WTC11 (cell line): Measurements from ENCODE around the gene GNPTG. TPM values are rescaled to one million over a fixed set of nuclear protein-coding genes. Genes with fewer than 3 reads are reported as not detected.

ENCODE experiments used
- ATAC-seq: fragments of 200-7000 bp; cut with Tn5 transposase; 2 replicates; pipeline ENCODE4 v1.10.0; 2021; ENCODE audit warnings: mild to moderate bottlenecking, moderate library complexity
- CTCF ChIA-PET: fragments of 300-600 bp; sonication (Branson Sonifier 250); formaldehyde crosslinking; loops from one replicate; lab custom pipeline; 2021; ENCODE audit warnings: antibody characterized with exemption; lab: Charles Lee
- POLR2A ChIA-PET: fragments of 350-600 bp; sonication (Branson Sonifier 250); formaldehyde crosslinking; loops from one replicate; lab custom pipeline; 2021; ENCODE audit warnings: antibody characterized with exemption; lab: Charles Lee
- DNase-seq: peaks from one replicate; pipeline ENCODE4 v3.0.0; 2021; ENCODE audit warnings: low spot score
- H3K27ac Mint-ChIP-seq: 2 replicates; pipeline ENCODE4 v1.8.0; 2021; ENCODE audit warnings: mixed read lengths
- H3K27me3 Mint-ChIP-seq: 2 replicates; pipeline ENCODE4 v1.8.0; 2021; ENCODE audit warnings: low read depth, mild to moderate bottlenecking, moderate library complexity, mixed read lengths
- H3K36me3 Mint-ChIP-seq: 2 replicates; pipeline ENCODE4 v1.8.0; 2021; ENCODE audit warnings: mixed read lengths
- H3K4me1 Mint-ChIP-seq: 2 replicates; pipeline ENCODE4 v1.8.0; 2022; ENCODE audit warnings: mixed read lengths
- H3K4me3 Mint-ChIP-seq: 2 replicates; pipeline ENCODE4 v1.8.0; 2021; ENCODE audit warnings: mild to moderate bottlenecking, moderate library complexity, mixed read lengths
- H3K9me3 Mint-ChIP-seq: 2 replicates; pipeline ENCODE4 v1.8.0; 2021; ENCODE audit warnings: mixed read lengths
- CBFB ChIP-seq: sonication (generic); formaldehyde crosslinking; IDR thresholded peaks from 2 replicates; pipeline ENCODE4 v1.8.1; 2022; ENCODE audit warnings: mild to moderate bottlenecking, low read depth, missing genetic modification reagents
- ETV6 ChIP-seq: sonication (generic); formaldehyde crosslinking; IDR thresholded peaks from 2 replicates; pipeline ENCODE4 v1.8.1; 2022; ENCODE audit warnings: mild to moderate bottlenecking, missing genetic modification reagents
- FOXK1 ChIP-seq: sonication (generic); formaldehyde crosslinking; IDR thresholded peaks from 2 replicates; pipeline ENCODE4 v1.8.0; 2022; ENCODE audit warnings: mild to moderate bottlenecking, moderate library complexity, missing genetic modification reagents
- HMGXB4 ChIP-seq: sonication (generic); formaldehyde crosslinking; IDR thresholded peaks from 2 replicates; pipeline ENCODE4 v1.8.1; 2023; ENCODE audit warnings: mild to moderate bottlenecking, moderate library complexity, missing genetic modification reagents
- IRF2 ChIP-seq: sonication (generic); formaldehyde crosslinking; IDR thresholded peaks from 2 replicates; pipeline ENCODE4 v1.8.0; 2022; ENCODE audit warnings: low read depth, missing genetic modification reagents, borderline replicate concordance
- JUN ChIP-seq: sonication (generic); formaldehyde crosslinking; IDR thresholded peaks from 2 replicates; pipeline ENCODE4 v1.8.0; 2023; ENCODE audit warnings: mild to moderate bottlenecking, missing genetic modification reagents
- MYBL2 ChIP-seq: sonication (generic); formaldehyde crosslinking; IDR thresholded peaks from 2 replicates; pipeline ENCODE4 v1.8.1; 2023; ENCODE audit warnings: mild to moderate bottlenecking, moderate library complexity, missing genetic modification reagents
- NFE2L1 ChIP-seq: sonication (generic); formaldehyde crosslinking; IDR thresholded peaks from 2 replicates; pipeline ENCODE4 v1.8.1; 2023; ENCODE audit warnings: missing genetic modification reagents
- SMAD3 ChIP-seq: sonication (generic); formaldehyde crosslinking; IDR thresholded peaks from 2 replicates; pipeline ENCODE4 v1.8.0; 2022; ENCODE audit warnings: missing genetic modification reagents, mild to moderate bottlenecking, borderline replicate concordance
- SP1 ChIP-seq: sonication (generic); formaldehyde crosslinking; conservative IDR thresholded peaks from 2 replicates; pipeline ENCODE4 v1.8.1; 2022; ENCODE audit warnings: missing genetic modification reagents
- USF2 ChIP-seq: sonication (generic); formaldehyde crosslinking; IDR thresholded peaks from 2 replicates; pipeline ENCODE4 v1.8.1; 2023; ENCODE audit warnings: mild to moderate bottlenecking, missing genetic modification reagents, moderate library complexity
- ZNF317 ChIP-seq: sonication (generic); formaldehyde crosslinking; IDR thresholded peaks from 2 replicates; pipeline ENCODE4 v1.8.1; 2023; ENCODE audit warnings: low read depth, mild to moderate bottlenecking, moderate library complexity, missing genetic modification reagents, borderline replicate concordance
- ZNF396 ChIP-seq: fragments of 250-450 bp; sonication (Bioruptor Pico); IDR thresholded peaks from 2 replicates; pipeline ENCODE4 v1.8.0; 2021; ENCODE audit warnings: mild to moderate bottlenecking, moderate library complexity, borderline replicate concordance
- ZNF416 ChIP-seq: fragments of 250-450 bp; sonication (Bioruptor Pico); IDR thresholded peaks from 2 replicates; pipeline ENCODE4 v1.9.0; 2021; ENCODE audit warnings: mild to moderate bottlenecking, inconsistent platforms
- ZNF423 ChIP-seq: fragments of 250-450 bp; sonication (Bioruptor Pico); IDR thresholded peaks from 2 replicates; pipeline ENCODE4 v2.1.2; 2022; ENCODE audit warnings: mild to moderate bottlenecking, moderate library complexity
- ZSCAN18 ChIP-seq: fragments of 250-450 bp; sonication (Bioruptor Pico); IDR thresholded peaks from 2 replicates; pipeline ENCODE4 v2.1.2; 2022; ENCODE audit warnings: mild to moderate bottlenecking, moderate library complexity
- total RNA-seq: library from RNA; stranded (reverse); gene quantifications from 3 replicates; pipeline ENCODE4 v1.2.3, GENCODE V29; 2021
- TF ChIP-seq, protein P1 (sequence below): sonication (generic); formaldehyde crosslinking; IDR thresholded peaks from 2 replicates; pipeline ENCODE4 v1.8.0; 2022; ENCODE audit warnings: mild to moderate bottlenecking, missing genetic modification reagents
- TF ChIP-seq, protein P2 (sequence below): sonication (generic); formaldehyde crosslinking; IDR thresholded peaks from 2 replicates; pipeline ENCODE4 v1.8.1; 2022; ENCODE audit warnings: low read depth, mild to moderate bottlenecking, moderate library complexity, missing genetic modification reagents, borderline replicate concordance
- TF ChIP-seq, protein P3 (sequence below): fragments of 250-450 bp; sonication (Bioruptor Pico); IDR thresholded peaks from 2 replicates; pipeline ENCODE4 v1.8.0; 2021; ENCODE audit warnings: mild to moderate bottlenecking
- TF ChIP-seq, protein P4 (sequence below): sonication (generic); formaldehyde crosslinking; IDR thresholded peaks from 2 replicates; pipeline ENCODE4 v1.8.1; 2023; ENCODE audit warnings: mild to moderate bottlenecking, missing genetic modification reagents
- TF ChIP-seq, protein P5 (sequence below): sonication (generic); formaldehyde crosslinking; conservative IDR thresholded peaks from 2 replicates; pipeline ENCODE4 v1.8.1; 2023; ENCODE audit warnings: mild to moderate bottlenecking, low read depth, missing genetic modification reagents, moderate library complexity

GNPTG gene
- total RNA-seq, 1 experiment from 2014 or later = 35.9 TPM

DNA sequence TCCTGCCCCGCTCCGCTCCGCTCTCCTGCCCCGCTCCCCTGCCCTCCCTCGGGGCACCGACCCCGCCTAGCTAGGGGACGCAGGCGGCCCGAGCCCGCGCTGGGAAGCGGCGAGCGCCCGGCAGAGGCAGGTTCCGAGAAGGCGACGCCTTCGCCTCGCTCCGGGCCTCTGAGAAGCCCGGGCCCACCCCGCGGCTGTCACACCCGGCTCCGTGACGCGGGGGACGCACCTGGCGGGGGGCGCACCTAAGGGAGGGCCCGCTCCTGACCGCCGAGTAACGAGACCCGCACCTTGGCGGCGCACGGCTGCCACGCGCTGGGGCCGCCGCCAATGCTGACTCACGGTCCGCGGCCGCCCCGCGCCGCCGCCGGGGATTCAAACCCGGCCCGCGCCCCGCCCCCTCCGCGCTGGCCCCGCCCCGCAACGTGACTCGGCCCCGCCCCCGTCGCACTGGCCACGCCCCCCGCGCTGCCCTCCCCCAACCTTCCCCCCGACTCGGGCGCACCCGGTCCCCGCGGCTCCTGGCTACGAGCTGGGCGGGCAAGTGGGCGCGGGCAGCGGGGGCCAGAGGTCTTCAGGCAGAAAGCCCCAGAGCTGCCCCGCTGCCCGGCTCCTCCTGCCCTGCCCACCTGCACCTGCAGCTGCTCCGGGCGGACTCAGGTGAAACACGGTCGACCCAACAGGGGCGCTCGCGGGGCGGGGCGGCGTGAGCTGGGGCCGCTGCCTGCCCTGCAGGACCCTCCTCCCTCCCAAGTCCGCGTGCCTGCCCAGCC, 27.8 kb downstream of the GNPTG start:
- DNase-seq (peak; percentile 79), ATAC-seq (peak; percentile 78)
- peaks cover 18% of the 10 kb centered on the region for H3K4me1 Mint-ChIP-seq
- no peaks in the 10 kb centered on the region for H3K27me3 Mint-ChIP-seq
- peaks cover 2% of the 10 kb centered on the region; the same call in 1 of the 2 replicates for H3K36me3 Mint-ChIP-seq
- peak; percentile 68 for TF ChIP-seq JUN (CRISPR knock-in tag)
- no peak for TF ChIP-seq IRF2 (CRISPR knock-in tag)
- peak; percentile 18; the same call in 1 of the 2 replicates for TF ChIP-seq ZNF423 (CRISPR knock-in tag)
- no peak for TF ChIP-seq ZNF396 (CRISPR knock-in tag)
- TF ChIP-seq, protein P1, sequence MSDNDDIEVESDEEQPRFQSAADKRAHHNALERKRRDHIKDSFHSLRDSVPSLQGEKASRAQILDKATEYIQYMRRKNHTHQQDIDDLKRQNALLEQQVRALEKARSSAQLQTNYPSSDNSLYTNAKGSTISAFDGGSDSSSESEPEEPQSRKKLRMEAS (CRISPR knock-in tag) = peak; percentile 68; the same call in 1 of the 2 replicates
- TF ChIP-seq FOXK1 (CRISPR knock-in tag) = peak; percentile 21; the same call in 1 of the 2 replicates
- 0 out of 2 replicates have a peak, but pooled peaks have one; percentile 27 for TF ChIP-seq CBFB (CRISPR knock-in tag)
- TF ChIP-seq HMGXB4 = peak; percentile 57
- 0 out of 2 replicates have a peak, but pooled peaks have one; percentile 22 for TF ChIP-seq ZNF317 (CRISPR knock-in tag)
- peak; percentile 81; the same call in 1 of the 2 replicates for TF ChIP-seq NFE2L1
- 0 out of 2 replicates have a peak, but pooled peaks have one; percentile 37 for TF ChIP-seq SMAD3 (CRISPR knock-in tag)
- peak; percentile 46 for TF ChIP-seq USF2 (CRISPR knock-in tag)
- 0 out of 2 replicates have a peak, but pooled peaks have one; percentile 17 for TF ChIP-seq MYBL2 (CRISPR knock-in tag)
- TF ChIP-seq, protein P2, sequence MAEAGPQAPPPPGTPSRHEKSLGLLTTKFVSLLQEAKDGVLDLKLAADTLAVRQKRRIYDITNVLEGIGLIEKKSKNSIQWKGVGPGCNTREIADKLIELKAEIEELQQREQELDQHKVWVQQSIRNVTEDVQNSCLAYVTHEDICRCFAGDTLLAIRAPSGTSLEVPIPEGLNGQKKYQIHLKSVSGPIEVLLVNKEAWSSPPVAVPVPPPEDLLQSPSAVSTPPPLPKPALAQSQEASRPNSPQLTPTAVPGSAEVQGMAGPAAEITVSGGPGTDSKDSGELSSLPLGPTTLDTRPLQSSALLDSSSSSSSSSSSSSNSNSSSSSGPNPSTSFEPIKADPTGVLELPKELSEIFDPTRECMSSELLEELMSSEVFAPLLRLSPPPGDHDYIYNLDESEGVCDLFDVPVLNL (CRISPR knock-in tag) = no peak
- TF ChIP-seq ZNF416 (CRISPR knock-in tag) = 0 out of 2 replicates have a peak, but pooled peaks have one; percentile 15
- TF ChIP-seq, protein P3, sequence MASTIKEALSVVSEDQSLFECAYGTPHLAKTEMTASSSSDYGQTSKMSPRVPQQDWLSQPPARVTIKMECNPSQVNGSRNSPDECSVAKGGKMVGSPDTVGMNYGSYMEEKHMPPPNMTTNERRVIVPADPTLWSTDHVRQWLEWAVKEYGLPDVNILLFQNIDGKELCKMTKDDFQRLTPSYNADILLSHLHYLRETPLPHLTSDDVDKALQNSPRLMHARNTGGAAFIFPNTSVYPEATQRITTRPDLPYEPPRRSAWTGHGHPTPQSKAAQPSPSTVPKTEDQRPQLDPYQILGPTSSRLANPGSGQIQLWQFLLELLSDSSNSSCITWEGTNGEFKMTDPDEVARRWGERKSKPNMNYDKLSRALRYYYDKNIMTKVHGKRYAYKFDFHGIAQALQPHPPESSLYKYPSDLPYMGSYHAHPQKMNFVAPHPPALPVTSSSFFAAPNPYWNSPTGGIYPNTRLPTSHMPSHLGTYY (CRISPR knock-in tag) = no peak
- TF ChIP-seq, protein P4, sequence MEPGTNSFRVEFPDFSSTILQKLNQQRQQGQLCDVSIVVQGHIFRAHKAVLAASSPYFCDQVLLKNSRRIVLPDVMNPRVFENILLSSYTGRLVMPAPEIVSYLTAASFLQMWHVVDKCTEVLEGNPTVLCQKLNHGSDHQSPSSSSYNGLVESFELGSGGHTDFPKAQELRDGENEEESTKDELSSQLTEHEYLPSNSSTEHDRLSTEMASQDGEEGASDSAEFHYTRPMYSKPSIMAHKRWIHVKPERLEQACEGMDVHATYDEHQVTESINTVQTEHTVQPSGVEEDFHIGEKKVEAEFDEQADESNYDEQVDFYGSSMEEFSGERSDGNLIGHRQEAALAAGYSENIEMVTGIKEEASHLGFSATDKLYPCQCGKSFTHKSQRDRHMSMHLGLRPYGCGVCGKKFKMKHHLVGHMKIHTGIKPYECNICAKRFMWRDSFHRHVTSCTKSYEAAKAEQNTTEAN (CRISPR knock-in tag) = peak; percentile 42; the same call in 1 of the 2 replicates
- no peak for TF ChIP-seq ZSCAN18 (CRISPR knock-in tag)
- peak; percentile 30; the same call in 1 of the 2 replicates for TF ChIP-seq ETV6 (CRISPR knock-in tag)
- TF ChIP-seq SP1 (CRISPR knock-in tag) = peak; percentile 79
- TF ChIP-seq, protein P5, sequence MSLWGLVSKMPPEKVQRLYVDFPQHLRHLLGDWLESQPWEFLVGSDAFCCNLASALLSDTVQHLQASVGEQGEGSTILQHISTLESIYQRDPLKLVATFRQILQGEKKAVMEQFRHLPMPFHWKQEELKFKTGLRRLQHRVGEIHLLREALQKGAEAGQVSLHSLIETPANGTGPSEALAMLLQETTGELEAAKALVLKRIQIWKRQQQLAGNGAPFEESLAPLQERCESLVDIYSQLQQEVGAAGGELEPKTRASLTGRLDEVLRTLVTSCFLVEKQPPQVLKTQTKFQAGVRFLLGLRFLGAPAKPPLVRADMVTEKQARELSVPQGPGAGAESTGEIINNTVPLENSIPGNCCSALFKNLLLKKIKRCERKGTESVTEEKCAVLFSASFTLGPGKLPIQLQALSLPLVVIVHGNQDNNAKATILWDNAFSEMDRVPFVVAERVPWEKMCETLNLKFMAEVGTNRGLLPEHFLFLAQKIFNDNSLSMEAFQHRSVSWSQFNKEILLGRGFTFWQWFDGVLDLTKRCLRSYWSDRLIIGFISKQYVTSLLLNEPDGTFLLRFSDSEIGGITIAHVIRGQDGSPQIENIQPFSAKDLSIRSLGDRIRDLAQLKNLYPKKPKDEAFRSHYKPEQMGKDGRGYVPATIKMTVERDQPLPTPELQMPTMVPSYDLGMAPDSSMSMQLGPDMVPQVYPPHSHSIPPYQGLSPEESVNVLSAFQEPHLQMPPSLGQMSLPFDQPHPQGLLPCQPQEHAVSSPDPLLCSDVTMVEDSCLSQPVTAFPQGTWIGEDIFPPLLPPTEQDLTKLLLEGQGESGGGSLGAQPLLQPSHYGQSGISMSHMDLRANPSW (CRISPR knock-in tag) = no peak
- POLR2A ChIA-PET = interaction anchor here (1.2 to 1.4 kb wide), 3 partner anchors 28 to 113 kb away, joined by 3 to 12 read pairs (median 3); partner anchors contain the start of gene TELO2
- H3K9me3 Mint-ChIP-seq = no peaks in the 10 kb centered on the region
- peak overlapping the region; percentile 90; the same call in 1 of the 2 replicates for H3K27ac Mint-ChIP-seq
- peak overlapping the region; percentile 85 for H3K4me3 Mint-ChIP-seq
- CTCF ChIA-PET = interaction anchor here (0.5 to 3.1 kb wide), 17 partner anchors 9 to 658 kb away, joined by 3 to 31 read pairs (median 4); partner anchors contain the start of genes MAPK8IP3 and NPW
